HG03095 (cell line): Measurements from ENCODE around the gene ING4.

Source experiments
- ATAC-seq: cut with Tn5 transposase; IDR thresholded peaks from one replicate; pipeline ENCODE4 v1.9.1; 2021; ENCODE audit warnings: moderate library complexity; ENCODE audit not compliant: unreplicated experiment

ING4 gene

GRCh38 chr12:6688543-6688998 is 25.7 kb upstream of the ING4 start:
- no peak for ATAC-seq

GRCh38 chr12:6685814-6686213 is 22.9 kb upstream of the ING4 start:
- no peak for ATAC-seq

DNA sequence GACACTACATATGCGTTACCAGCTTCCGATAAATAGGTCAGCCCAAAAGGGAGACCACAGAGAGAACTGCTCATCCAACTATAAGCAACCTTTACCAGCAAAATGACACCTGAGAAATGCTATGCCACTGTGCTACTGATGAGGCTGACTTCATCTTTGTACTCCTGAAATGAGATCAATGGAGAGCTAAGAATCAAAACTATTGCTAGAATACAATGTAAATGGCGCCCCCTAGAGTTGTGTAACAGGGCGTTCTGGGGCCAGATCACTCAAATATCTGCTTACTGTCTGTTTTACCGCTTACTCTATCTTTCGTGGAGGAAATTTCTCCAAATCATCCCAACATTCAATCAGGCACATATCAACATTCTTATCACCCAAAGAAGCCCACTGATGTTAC is 21.7 kb upstream of the ING4 start:
- ATAC-seq: no peak

DNA sequence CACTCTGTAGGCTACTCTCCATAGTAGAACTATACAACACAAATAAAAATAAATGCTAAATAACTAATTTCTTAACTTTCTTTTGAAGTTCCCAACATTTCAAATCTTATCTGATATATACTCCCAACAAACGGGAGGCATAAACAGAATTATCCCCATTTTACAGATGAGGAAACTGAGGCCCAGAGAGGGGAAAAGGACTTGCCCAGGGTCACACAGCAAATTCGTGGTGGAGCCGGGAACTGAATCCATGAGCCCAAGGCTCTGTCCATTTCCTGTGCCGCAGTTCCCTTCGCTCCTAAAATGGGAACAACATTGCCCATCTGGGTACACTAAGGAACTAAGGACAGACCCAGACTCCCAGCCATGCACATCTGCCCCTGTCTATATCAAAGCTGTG is 14.0 kb upstream of the ING4 start:
- no peak for ATAC-seq

- ATAC-seq: no peak
These were observed 9.2 kb upstream of the ING4 start for GRCh38 chr12:6672143-6672542.

GRCh38 chr12:6667559-6668210 is 4.8 kb upstream of the ING4 start:
- ATAC-seq: no peak

DNA sequence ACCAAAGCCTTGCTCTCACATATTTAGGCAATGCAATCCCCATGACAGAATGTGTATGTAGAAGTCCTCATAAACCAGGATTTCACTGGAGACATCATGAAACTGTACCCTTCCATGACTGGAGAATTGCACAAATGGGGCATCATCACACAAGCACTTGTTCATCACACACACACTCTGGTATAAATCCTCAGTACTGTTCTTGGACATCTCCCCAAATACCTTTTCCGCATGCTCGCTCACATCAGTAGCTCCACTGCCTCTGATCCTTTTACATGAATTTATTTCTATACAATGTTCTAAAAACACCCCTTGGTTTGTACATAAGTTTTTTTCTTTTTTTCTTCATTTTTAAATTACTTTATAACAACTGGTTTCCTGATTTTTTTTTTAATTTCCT is 3.3 kb upstream of the ING4 start:
- ATAC-seq: no peak

DNA sequence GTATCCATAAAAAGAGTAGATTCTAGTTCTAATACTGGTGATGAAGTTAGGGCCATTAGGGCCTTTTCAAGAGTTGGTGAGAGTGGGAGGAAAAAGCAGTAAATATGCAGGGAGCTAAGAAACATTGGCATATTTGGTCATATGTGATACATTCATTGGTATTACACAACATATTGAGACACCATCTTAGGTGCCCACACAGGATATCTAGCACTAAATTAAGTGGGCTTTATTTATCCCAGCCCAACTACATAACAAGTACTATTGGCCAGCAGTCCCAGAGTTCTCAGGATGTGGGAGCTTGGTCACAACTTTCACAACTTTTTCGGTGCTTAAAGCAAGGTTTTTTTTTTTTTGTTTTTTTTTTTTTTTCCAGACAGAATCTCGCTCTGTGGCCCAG is 2.0 kb upstream of the ING4 start:
- no peak for ATAC-seq

DNA sequence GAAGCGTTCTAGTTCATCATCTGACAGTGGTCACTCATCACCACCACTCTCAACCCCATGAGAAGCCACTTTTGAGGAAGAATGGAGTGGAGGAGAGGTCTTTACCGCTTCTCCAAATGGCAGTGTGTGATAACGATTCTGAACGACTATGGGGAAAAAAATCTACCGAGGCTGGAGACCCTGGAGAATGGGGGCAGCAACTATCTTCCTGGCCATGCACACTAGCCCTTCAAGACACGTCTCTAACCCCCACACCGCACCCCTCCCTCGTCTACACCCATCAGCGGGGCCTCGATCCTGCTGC is 365 bp downstream of the ING4 start:
- ATAC-seq: no peak

- ATAC-seq: no peak
These were observed 8.9 kb downstream of the ING4 start for GRCh38 chr12:6653987-6654386.

DNA sequence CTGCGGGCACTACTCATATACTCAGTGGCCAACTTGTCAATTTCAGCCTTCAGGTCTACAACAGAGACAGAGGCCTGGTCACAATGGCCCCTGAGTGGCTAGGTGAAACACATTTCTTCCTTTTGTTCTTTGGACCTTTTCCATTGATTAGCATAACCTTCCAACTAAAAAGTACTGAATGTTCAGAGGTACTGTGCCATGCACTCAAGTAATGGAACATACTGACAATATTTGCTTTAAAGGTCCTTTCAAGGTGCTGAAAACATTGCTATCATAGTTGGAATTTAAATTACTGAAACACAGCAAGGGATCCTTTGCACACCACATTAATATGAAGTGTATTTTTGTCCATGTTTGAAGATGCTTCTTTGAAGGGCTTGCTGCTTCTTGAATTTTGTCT is 9.6 kb downstream of the ING4 start:
- ATAC-seq: no peak

- ATAC-seq: no peak
These were observed 10.5 kb downstream of the ING4 start for GRCh38 chr12:6652391-6652790.

DNA sequence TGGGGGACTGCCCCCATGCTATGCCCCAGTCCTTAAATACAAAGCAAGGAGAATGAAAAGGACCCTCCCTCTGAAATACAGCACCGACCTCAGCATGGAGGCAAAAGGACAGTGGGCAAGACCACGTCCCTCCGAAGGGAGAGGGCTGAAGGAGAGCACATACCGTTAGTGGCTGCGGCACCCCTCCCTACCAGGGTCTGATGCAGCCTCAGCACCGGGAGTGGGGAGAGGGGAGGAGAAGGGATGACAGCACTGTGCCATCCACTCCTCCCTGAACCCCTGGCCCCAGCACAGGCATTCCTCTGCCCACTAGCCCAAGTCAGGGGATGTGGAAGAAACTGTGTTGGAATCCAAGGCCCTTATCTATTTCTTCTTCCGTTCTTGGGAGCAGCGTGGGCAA is 12.1 kb downstream of the ING4 start:
- no peak for ATAC-seq

DNA sequence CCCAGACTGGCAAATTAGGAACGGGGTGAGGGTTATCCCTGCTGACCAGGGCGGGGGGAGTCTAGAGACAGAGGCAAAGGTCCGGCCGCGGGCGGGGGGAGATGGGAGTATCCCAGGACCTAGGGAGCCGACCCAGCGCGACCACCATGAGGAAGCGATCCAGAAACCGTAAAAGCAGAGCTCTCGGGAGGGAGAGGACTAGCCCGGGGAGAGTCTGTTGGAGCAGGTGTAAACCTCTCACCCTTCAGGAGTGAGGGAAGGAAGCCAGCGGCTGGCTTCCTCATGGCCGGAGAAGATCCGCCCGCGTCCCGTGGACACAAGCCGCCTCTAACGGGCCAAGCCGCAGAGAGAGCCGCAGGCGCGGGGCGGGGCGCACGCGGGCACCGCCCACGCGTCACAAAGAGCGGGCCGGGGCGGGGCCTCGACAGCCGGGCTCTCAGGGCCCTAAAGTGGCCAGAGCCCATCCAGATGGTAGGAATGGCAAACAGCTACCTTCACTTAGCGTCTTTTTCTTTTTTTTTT is 15.8 kb downstream of the ING4 start, which contains the start of gene ACRBP:
TSS of gene ACRBP (minus strand) at position 350 of the 522 bp plus-strand sequence. CDS start at position 284, 66 bp downstream.
- ATAC-seq: no peak

GRCh38 chr12:6646276-6647082 is 16.4 kb downstream of the ING4 start:
- ATAC-seq: no peak

- ATAC-seq: no peak
These were observed 18.0 kb downstream of the ING4 start for GRCh38 chr12:6644903-6645302.

GRCh38 chr12:6644257-6644596 is 18.7 kb downstream of the ING4 start:
- ATAC-seq: no peak

GRCh38 chr12:6643569-6644256 is 19.2 kb downstream of the ING4 start:
- no peak for ATAC-seq

GRCh38 chr12:6641131-6641530 is 21.8 kb downstream of the ING4 start:
- no peak for ATAC-seq

DNA sequence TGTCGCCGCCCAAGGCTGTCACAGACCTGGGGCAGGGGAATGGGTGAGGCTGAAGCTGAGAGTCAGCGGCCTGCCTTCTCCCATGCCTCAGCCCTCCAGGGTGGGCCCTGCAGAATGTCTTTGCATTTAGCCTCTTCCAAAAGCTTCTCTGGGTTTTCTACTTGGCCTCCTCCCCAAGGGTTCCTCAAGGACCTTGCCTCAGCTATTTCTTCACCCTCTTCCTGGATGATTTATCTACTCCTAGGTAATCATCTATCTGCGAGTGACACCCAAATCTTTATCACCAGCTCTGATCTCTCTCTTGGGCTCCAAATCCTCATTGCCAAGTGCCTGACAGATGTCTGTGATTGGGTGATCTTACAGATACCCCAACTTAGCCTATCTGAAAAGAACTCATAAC is 22.4 kb downstream of the ING4 start:
- ATAC-seq: no peak

- no peak for ATAC-seq
These were observed 23.6 kb downstream of the ING4 start for GRCh38 chr12:6639151-6639801.
